ENCODE results near the gene AFF2. TPM values are rescaled to one million over a fixed set of nuclear protein-coding genes. Genes with fewer than 3 reads are reported as not detected.
A peak's percentile ranks its signal among the peaks of the same experiment; 100 is the strongest.

Gene AFF2
- polyA plus RNA-seq, 1 experiment: 0.04 TPM

DNA sequence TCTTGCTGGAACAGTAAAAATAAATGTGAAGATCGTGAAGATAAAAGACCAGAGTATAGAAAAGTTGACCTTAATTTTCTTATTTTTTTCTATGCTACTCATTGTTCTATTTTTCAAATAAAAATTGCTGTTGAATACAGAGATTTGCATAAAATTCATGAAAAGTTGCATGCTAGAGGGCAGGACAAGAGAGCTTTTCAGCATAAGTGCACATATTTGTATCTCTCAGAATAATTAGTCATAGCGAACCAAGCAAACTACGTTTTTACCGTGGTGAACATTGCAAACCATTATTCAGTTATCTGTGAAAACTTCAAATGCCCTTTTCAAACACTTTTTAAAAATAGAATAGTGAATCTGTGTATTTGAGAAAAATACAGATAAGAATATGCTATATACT, 26.4 kb upstream of the AFF2 start:
- Histone ChIP-seq H3K9me3 (ENCODE audit: control insufficient read depth, insufficient read depth, low read length) (no peaks in the 10 kb centered on the region), H3K27ac (ENCODE audit: low read depth, low read length) (no peak overlapping the region), H3K27me3 (ENCODE audit: control insufficient read depth, insufficient read depth, low read length) (no peaks in the 10 kb centered on the region), H3K4me3 (ENCODE audit: low read depth, low read length) (no peak overlapping the region)
- DNase-seq (ENCODE audit: low read depth, low spot score): no peak
- CTCF ChIA-PET: no interaction called here
- TF ChIP-seq, protein P1, sequence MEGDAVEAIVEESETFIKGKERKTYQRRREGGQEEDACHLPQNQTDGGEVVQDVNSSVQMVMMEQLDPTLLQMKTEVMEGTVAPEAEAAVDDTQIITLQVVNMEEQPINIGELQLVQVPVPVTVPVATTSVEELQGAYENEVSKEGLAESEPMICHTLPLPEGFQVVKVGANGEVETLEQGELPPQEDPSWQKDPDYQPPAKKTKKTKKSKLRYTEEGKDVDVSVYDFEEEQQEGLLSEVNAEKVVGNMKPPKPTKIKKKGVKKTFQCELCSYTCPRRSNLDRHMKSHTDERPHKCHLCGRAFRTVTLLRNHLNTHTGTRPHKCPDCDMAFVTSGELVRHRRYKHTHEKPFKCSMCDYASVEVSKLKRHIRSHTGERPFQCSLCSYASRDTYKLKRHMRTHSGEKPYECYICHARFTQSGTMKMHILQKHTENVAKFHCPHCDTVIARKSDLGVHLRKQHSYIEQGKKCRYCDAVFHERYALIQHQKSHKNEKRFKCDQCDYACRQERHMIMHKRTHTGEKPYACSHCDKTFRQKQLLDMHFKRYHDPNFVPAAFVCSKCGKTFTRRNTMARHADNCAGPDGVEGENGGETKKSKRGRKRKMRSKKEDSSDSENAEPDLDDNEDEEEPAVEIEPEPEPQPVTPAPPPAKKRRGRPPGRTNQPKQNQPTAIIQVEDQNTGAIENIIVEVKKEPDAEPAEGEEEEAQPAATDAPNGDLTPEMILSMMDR (IDR thresholded peaks at IDR 0.05; ENCODE audit: low read depth, low read length): no peak
- POLR2A ChIA-PET: no interaction called here

DNA sequence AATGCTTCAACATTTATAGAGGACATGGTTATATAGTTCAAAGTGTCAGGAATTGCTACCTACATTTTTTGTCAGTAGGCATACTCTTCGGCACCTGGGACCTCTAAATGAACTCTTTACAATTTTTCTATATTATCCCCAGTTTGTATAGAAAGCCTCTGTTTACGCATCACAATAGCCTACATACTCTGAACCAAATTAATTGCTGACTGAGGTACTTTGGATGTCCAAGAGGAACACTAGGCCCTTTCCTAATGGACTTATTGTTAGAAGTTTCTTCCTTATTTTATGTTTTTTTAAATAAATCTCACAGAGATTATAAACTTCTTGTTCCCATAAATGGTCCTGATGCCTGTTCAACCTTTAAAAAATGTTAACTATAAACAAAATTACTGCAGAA, 8.4 kb upstream of the AFF2 start:
- no peak overlapping the region for H3K27ac ChIP-seq (ENCODE audit: low read depth, low read length)
- no peak for DNase-seq (ENCODE audit: low read depth, low spot score)
- CTCF ChIA-PET: no interaction called here
- TF ChIP-seq, protein P1 (IDR thresholded peaks at IDR 0.05; ENCODE audit: low read depth, low read length): no peak
- POLR2A ChIA-PET: no interaction called here
- no peak overlapping the region for H3K4me3 ChIP-seq (ENCODE audit: low read depth, low read length)
- H3K9me3 ChIP-seq (ENCODE audit: control insufficient read depth, insufficient read depth, low read length): no peaks in the 10 kb centered on the region
- no peaks in the 10 kb centered on the region for H3K27me3 ChIP-seq (ENCODE audit: control insufficient read depth, insufficient read depth, low read length)

DNA sequence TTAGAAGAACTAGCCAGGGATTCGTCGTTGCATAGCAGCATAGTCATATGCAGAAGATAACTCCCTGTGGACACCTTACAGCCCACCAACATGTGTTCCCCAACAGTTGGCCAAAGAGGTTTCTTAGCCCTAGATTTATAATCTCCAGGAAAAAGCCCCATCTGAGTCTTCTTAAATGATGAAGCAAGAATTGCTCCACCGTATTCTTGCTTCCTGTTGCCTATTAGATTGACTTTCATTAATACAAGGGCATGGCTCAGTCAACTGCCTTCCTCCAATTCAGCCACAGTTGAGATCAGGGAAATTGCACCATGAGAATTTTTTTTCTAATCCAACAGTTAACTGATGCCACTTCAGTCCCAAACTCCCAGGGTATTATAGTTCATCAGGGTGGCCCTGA, 5.2 kb upstream of the AFF2 start:
- H3K27me3 ChIP-seq (ENCODE audit: control insufficient read depth, insufficient read depth, low read length): no peaks in the 10 kb centered on the region
- TF ChIP-seq, protein P1 (IDR thresholded peaks at IDR 0.05; ENCODE audit: low read depth, low read length): no peak
- H3K9me3 ChIP-seq (ENCODE audit: control insufficient read depth, insufficient read depth, low read length): no peaks in the 10 kb centered on the region
- H3K4me3 ChIP-seq (ENCODE audit: low read depth, low read length): no peak overlapping the region
- CTCF ChIA-PET: no interaction called here
- H3K27ac ChIP-seq (ENCODE audit: low read depth, low read length): no peak overlapping the region
- POLR2A ChIA-PET: no interaction called here
- DNase-seq (ENCODE audit: low read depth, low spot score): no peak

DNA sequence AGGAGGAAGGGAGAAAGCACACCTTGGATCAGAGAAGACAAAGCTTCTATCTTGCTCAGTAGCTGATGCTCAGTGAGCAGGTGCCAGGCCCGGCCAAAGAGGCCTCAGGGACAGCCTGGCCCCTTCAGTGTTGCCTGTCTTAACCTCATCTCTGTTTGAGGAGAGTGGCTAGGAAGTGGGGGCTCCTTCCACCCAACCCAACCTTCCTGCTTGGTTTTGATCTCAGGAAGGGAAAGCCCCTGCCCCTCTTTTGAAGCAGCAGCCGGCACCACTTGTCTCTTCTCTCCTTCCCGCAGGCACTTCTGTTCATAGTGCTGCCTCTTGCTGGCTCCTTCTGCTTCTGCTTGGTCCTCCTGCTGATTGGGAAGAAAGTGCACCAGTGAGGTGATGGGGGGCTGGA, 2.4 kb upstream of the AFF2 start:
- POLR2A ChIA-PET: no interaction called here
- no peak overlapping the region for H3K4me3 ChIP-seq (ENCODE audit: low read depth, low read length)
- DNase-seq (ENCODE audit: low read depth, low spot score): no peak
- no peaks in the 10 kb centered on the region for H3K9me3 ChIP-seq (ENCODE audit: control insufficient read depth, insufficient read depth, low read length)
- TF ChIP-seq, protein P1 (IDR thresholded peaks at IDR 0.05; ENCODE audit: low read depth, low read length): no peak
- H3K27ac ChIP-seq (ENCODE audit: low read depth, low read length): no peak overlapping the region
- CTCF ChIA-PET: no interaction called here
- H3K27me3 ChIP-seq (ENCODE audit: control insufficient read depth, insufficient read depth, low read length): peaks cover 13% of the 10 kb centered on the region

DNA sequence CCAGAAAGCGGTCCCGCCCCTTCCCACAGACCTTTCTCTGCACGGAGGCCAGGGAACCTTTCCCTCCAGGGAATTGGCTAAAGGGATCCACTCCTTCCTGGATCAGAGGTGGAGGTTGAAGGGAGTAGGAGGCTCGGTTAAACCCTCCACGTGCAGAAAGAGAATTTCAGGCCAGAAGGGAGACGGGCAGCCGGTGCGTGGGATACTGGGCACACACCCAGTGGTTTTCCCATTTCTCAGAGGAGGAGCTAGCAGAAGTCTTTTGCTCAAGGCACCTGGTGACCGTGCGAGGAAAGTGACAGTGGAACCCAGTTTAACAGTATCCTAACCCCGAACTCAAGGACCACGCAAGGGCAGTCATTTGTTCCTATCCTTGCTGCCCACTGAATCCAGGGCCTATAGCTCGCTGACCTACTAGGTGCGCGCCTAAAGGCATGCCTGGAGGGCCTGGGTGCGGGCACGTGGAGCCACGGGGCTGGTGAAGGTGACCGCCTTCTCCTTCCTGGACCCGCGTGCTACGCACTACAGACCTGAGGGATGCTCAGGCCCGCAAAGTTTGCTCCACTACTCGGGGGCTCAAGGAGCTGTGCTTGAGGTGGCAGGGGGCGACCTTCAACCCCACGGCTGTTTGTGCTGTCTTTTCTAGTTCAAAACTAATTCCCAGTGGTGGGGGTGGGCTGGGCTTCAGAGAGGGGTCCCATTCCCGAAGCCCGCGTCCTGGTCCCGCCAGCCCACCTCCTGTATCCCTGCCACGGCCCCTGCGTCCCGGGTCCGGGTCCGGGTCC, 587 bp upstream of the AFF2 start:
- peak overlapping the region; percentile 20; the same call in 1 of the 2 replicates for H3K4me3 ChIP-seq (ENCODE audit: low read depth, low read length)
- no peak for DNase-seq (ENCODE audit: low read depth, low spot score)
- H3K9me3 ChIP-seq (ENCODE audit: control insufficient read depth, insufficient read depth, low read length): no peaks in the 10 kb centered on the region
- no peak overlapping the region for H3K27ac ChIP-seq (ENCODE audit: low read depth, low read length)
- ChIA-PET CTCF (no interaction called here), POLR2A (no interaction called here)
- peaks cover 16% of the 10 kb centered on the region for H3K27me3 ChIP-seq (ENCODE audit: control insufficient read depth, insufficient read depth, low read length)
- TF ChIP-seq, protein P1 (IDR thresholded peaks at IDR 0.05; ENCODE audit: low read depth, low read length): no peak
